ENCODE results near the gene FAM89B.

FAM89B gene

DNA sequence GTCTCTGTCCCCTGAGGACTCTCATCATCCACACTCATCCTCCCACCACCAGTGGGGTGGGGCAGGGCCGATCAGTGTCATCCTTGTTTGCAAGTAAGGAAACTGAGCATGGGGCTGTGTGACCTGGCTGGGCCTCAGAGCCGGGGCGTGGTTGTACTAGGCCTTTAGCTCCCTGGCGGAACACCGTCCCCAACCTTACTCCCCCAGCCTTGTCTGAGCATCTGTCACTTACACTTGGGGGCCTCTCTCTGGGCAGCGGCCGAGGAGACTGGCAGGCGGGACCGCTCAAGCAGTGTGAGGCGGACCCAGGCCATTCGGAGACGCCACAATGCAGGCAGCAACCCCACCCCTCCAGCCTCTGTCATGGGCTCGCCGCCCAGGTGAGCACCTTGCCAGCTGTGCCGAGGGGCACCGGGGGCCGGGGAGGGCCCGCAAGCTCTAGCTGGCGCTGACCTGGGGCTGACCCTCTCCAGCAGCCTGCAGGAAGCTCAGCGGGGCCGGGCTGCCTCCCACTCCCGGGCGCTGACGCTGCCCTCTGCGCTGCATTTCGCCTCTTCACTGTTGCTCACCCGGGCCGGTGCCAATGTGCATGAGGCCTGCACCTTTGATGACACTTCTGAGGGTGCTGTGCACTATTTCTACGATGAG, 47.1 kb downstream of the FAM89B start:
- TF ChIP-seq Cebpa-rat (IDR thresholded peaks at IDR 0.05), result no peak
- H3K27me3 ChIP-seq, result no peaks in the 10 kb centered on the region
- no peak overlapping the region for H3K27ac ChIP-seq
- no peaks in the 10 kb centered on the region for H3K9me3 ChIP-seq (replicated peaks in 1 of 11)
- peak overlapping the region in 4 of 11 experiments; percentile 46 to 98 (median 94); a peak in 5 of 22 replicates for H3K4me2 ChIP-seq
- H4K20me1 ChIP-seq, result peaks cover 6 to 86% (median 72%) of the 10 kb centered on the region in 11 experiments; a peak in 21 of 22 replicates
- peak overlapping the region; percentile 48 to 93 (median 89); a peak in 15 of 22 replicates for H3K9ac ChIP-seq
- no peak overlapping the region for H3K4me3 ChIP-seq
- H3K4me1 ChIP-seq, result peaks cover 24 to 40% (median 34%) of the 10 kb centered on the region in 10 experiments
- peaks cover 71 to 78% (median 75%) of the 10 kb centered on the region in 11 experiments for H3K36me3 ChIP-seq

DNA sequence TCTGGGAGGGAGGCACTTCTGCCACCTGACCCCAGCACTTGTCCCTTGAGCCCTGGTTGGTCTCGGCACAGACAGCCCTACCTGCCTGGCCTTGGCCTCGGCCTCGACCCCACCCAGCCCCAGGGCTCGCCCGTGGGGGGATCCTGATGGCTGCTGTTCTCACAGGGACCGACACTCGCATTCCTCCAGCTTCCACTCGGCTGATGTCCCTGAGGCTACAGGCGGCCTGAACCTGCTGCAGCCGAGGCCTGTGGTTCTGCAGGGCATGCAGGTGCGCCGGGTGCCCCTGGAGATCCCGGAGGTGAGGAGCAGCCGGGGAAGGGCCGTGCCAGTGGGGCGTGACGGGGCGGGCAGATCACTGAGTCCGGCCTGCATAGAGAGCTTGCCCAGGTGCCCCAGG, 48.3 kb downstream of the FAM89B start:
- Histone ChIP-seq H3K36me3 (peaks cover 78 to 89% (median 85%) of the 10 kb centered on the region in 11 experiments), H3K27me3 (no peaks in the 10 kb centered on the region), H3K9ac (peak overlapping the region in 2 of 11 experiments; percentile 10 to 84; a peak in 1 of 22 replicates), H3K27ac (no peak overlapping the region), H3K4me3 (no peak overlapping the region), H4K20me1 (peaks cover 6 to 97% (median 81%) of the 10 kb centered on the region in 11 experiments; a peak in 21 of 22 replicates), H3K4me1 (peaks cover 24 to 52% (median 43%) of the 10 kb centered on the region in 10 experiments), H3K4me2 (no peak overlapping the region), H3K9me3 (replicated peaks in 1 of 11) (no peaks in the 10 kb centered on the region)
- no peak for TF ChIP-seq Cebpa-rat (IDR thresholded peaks at IDR 0.05)

GRCh38 chr11:65621460-65621859, 49.1 kb downstream of the FAM89B start:
- no peak overlapping the region for H3K4me2 ChIP-seq
- peaks cover 84 to 96% (median 92%) of the 10 kb centered on the region in 11 experiments for H3K36me3 ChIP-seq
- no peaks in the 10 kb centered on the region for H3K27me3 ChIP-seq
- H3K9me3 ChIP-seq (replicated peaks in 1 of 11), result no peaks in the 10 kb centered on the region
- no peak for TF ChIP-seq Cebpa-rat (IDR thresholded peaks at IDR 0.05)
- 0 out of 22 replicates have a peak overlapping the region, but pooled peaks of 1 of the 11 experiments have one; percentile 29 for H3K9ac ChIP-seq
- no peak overlapping the region for H3K27ac ChIP-seq
- H3K4me3 ChIP-seq, result no peak overlapping the region
- H4K20me1 ChIP-seq, result peaks cover 9 to 98% (median 81%) of the 10 kb centered on the region in 11 experiments; a peak in 21 of 22 replicates
- peaks cover 24 to 57% (median 48%) of the 10 kb centered on the region in 10 experiments for H3K4me1 ChIP-seq

DNA sequence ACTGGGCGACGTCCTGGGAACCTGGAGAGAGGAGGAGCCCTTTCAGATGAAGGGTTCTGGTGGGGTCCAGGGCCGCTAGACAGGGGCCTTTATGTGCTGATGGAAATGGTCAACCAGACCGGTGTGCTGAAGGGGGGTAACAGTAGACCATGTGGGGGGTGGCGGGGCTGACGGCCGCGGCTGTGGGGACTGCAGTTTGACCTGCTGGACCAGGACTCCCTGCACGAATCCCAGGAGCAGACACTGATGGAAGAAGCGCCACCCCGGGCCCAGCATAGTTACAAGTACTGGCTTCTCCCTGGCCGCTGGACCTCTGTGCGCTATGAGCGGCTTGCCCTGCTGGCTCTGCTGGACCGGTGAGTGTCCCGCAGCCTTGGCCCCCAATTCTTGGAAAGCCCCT, 49.7 kb downstream of the FAM89B start:
- Histone ChIP-seq H4K20me1 (peaks cover 11 to 98% (median 79%) of the 10 kb centered on the region in 11 experiments; a peak in 21 of 22 replicates), H3K27ac (no peak overlapping the region), H3K9ac (no peak overlapping the region), H3K4me1 (peaks cover 18 to 53% (median 42%) of the 10 kb centered on the region in 10 experiments), H3K27me3 (no peaks in the 10 kb centered on the region), H3K9me3 (replicated peaks in 1 of 11) (no peaks in the 10 kb centered on the region), H3K4me2 (no peak overlapping the region), H3K36me3 (peaks cover 89 to 98% (median 95%) of the 10 kb centered on the region in 11 experiments), H3K4me3 (no peak overlapping the region)
- TF ChIP-seq Cebpa-rat (IDR thresholded peaks at IDR 0.05), result no peak

DNA sequence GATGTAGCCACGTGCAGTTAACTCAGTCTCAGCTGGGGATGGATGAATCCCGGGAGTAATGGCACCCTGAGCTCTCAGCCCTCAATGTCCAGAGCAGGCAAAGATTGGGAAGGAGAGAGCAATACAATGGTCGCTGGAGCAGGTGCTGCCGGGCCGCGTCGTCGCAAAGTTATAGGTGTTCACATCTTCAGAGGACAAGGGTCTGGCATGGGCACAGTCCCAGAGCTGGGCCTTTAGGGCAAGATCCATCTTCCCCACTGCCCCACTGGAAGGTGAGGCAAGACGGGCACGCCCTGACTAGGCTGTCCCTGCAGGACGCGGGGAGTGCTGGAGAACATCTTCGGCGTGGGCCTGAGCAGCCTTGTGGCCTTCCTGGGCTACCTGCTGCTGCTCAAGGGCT, 50.8 kb downstream of the FAM89B start:
- Histone ChIP-seq H3K27ac (no peak overlapping the region), H3K9me3 (replicated peaks in 1 of 11) (no peaks in the 10 kb centered on the region), H3K4me3 (no peak overlapping the region), H3K4me2 (no peak overlapping the region), H3K36me3 (peaks cover 90 to 98% (median 95%) of the 10 kb centered on the region in 11 experiments), H3K4me1 (peaks cover 7 to 41% (median 31%) of the 10 kb centered on the region in 10 experiments; a peak in 18 of 20 replicates), H3K9ac (peak overlapping the region in 2 of 11 experiments; percentile 10 to 35; a peak in 1 of 22 replicates), H4K20me1 (peaks cover 4 to 95% (median 67%) of the 10 kb centered on the region in 11 experiments; a peak in 20 of 22 replicates), H3K27me3 (no peaks in the 10 kb centered on the region)
- TF ChIP-seq Cebpa-rat (IDR thresholded peaks at IDR 0.05), result no peak
